PC-9 (cell line): ENCODE results near the gene MTFMT.

Experiments
- CTCF ChIP-seq: fragments of 200-600 bp; sonication (generic); conservative IDR thresholded peaks from 2 replicates; pipeline ENCODE4 v1.6.1; 2017; ENCODE audit warnings: mixed run types, antibody characterized with exemption, mild to moderate bottlenecking, moderate library complexity
- EZH2 ChIP-seq: fragments of 200-600 bp; sonication (generic); IDR thresholded peaks from 2 replicates; pipeline ENCODE4 v1.8.0; 2017; ENCODE audit warnings: antibody characterized with exemption, low read depth

GRCh38 chr15:65066635-65067316 is 37.3 kb upstream of the MTFMT start:
- no peak for TF ChIP-seq CTCF
- no peak for TF ChIP-seq EZH2
